Measurements from ENCODE around the gene SLFN12L.

The SLFN12L gene

GRCh38 chr17:35433075-35433894, 104.2 kb downstream of the SLFN12L start:
- TF ChIP-seq CTCF (conservative IDR thresholded peaks at IDR 0.05; ENCODE audit: low read depth, low read length): peak; percentile 43
- peak; percentile 98 for DNase-seq (ENCODE audit: low read depth)
- H3K4me3 ChIP-seq (ENCODE audit: low read length): peak overlapping the region; percentile 55

GRCh38 chr17:35432176-35433074, 105.1 kb downstream of the SLFN12L start, which contains the start of gene SLFN12:
Gene SLFN12 (minus strand): TSS chr17:35432500. CDS start chr17:35423028, 9,472 bp downstream.
- H3K4me3 ChIP-seq (ENCODE audit: low read length): peak within 1 kb of the TSS; percentile 55
- peak; percentile 66 for DNase-seq (ENCODE audit: low read depth)
- TF ChIP-seq CTCF (conservative IDR thresholded peaks at IDR 0.05; ENCODE audit: low read depth, low read length): no peak

DNA sequence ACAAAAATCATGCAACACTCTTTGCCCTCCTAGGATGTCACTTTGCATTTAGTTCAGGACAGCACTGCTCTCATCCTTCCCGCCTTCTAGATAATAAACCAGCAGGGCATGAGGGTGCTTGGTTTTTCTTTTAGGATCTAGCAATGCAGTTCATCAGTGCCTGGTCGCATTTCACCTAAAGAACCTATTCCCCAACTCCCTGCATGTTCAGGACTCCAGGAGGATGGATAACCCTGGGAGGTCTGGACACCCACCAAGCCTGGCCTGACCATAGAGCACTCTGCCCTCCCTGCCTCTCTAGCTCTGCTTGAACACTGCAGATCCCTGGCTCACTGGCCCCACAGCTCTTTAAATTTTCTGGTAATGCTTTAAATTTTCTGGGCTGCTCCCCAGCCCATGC, 107.8 kb downstream of the SLFN12L start:
- H3K4me3 ChIP-seq (ENCODE audit: low read length): no peak overlapping the region
- no peak for TF ChIP-seq CTCF (conservative IDR thresholded peaks at IDR 0.05; ENCODE audit: low read depth, low read length)
- no peak for DNase-seq (ENCODE audit: low read depth)

DNA sequence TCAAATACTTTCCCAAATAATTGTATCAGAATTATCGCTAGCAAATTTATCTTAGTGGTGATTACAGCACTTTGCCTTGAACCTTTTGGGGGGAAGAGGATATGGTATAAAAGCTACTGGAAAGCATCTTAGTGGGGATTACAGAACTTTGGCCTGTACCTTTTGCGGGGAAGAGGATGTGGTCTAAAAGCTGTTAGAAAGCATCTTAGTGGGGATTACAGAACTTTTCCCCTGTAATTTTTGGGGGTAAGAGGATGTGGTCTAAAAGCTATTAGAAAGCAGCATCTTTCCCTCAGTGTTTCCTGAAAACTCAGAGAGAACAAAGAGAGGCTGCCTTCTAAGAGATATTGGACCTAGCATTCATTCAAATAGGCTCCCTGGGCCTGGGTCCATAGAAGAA, 109.2 kb downstream of the SLFN12L start:
- no peak for DNase-seq (ENCODE audit: low read depth)
- no peak overlapping the region for H3K4me3 ChIP-seq (ENCODE audit: low read length)
- no peak for TF ChIP-seq CTCF (conservative IDR thresholded peaks at IDR 0.05; ENCODE audit: low read depth, low read length)

DNA sequence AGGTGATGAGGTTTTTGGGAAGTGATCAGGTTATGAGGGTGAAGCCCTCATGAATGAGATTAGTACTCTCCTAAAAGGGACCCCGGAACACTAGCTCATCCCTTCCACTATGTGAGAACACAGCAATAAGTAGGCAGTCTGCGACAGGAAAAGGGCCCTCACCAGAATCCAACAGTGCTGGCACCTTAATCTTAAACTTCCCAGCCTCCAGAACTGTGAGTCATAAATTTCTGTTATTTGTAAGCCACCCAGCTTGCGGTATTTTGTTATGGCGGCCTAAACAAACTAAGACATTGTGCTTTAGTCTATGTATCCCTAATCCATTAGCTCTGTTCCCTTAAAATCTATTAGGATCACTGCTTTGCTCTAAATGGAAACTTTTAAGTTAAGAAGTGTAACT, 113.7 kb downstream of the SLFN12L start:
- peak; percentile 2 for DNase-seq (ENCODE audit: low read depth)
- no peak for TF ChIP-seq CTCF (conservative IDR thresholded peaks at IDR 0.05; ENCODE audit: low read depth, low read length)
- H3K4me3 ChIP-seq (ENCODE audit: low read length): no peak overlapping the region
